Tibial nerve (tissue), 3 donors: ENCODE measurements around the gene CHST14.

Experiments
- CTCF ChIP-seq, 5 experiments: fragments of 200-600 bp in 3 of 5; fragments of 450-650 bp in 2 of 5; sonication (generic) in 3 of 5; IDR thresholded peaks; one replicate each; pipeline ENCODE4 v1.5.1; 2016 to 2019; ENCODE audit warnings: antibody characterized with exemption in 5 of 5, mild to moderate bottlenecking in 3 of 5, moderate library complexity in 2 of 5
- POLR2A ChIP-seq, 2 donors: fragments of 450-650 bp; IDR thresholded peaks; one replicate each; pipeline ENCODE4 v1.6.1; 2017; ENCODE audit warnings: antibody characterized with exemption in 2 of 2, mild to moderate bottlenecking in 2 of 2, moderate library complexity in 2 of 2

GRCh38 chr15:40508216-40508615 is 37.4 kb downstream of the CHST14 start:
- TF ChIP-seq CTCF (IDR thresholded peaks at IDR 0.05) (no peak), POLR2A (IDR thresholded peaks at IDR 0.05) (no peak)
